HG03097 (cell line): ENCODE results near the gene MS4A7.

Experiments used
- ATAC-seq: cut with Tn5 transposase; IDR thresholded peaks from one replicate; pipeline ENCODE4 v1.9.1; 2021; ENCODE audit not compliant: unreplicated experiment, low FRiP score

The MS4A7 gene

DNA sequence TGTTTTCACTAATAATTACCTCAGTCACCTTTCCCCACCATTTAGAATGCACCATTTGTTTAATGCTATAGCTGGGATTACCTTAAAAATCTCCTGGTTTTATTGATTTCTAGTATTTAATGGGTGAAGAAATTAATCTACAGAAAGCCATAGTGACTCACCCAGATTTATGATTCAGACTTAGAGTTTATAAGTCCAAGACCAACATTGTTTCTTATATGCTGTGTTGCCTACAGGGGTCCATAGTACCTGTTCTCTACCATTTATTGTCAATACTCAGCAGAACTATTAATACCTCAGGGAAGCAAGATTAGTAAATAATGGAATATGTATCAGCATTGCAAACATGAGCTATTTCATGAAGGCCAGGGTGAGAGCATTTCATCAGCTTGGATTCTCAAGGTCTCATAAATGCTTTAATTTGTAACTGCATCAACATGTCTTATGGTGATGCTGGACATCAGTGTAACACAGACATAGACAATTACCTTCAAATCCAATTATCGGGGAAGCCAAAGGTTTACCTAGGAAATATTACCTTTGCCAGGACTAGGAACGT lies 8.0 kb upstream of the MS4A7 start:
- no peak for ATAC-seq

DNA sequence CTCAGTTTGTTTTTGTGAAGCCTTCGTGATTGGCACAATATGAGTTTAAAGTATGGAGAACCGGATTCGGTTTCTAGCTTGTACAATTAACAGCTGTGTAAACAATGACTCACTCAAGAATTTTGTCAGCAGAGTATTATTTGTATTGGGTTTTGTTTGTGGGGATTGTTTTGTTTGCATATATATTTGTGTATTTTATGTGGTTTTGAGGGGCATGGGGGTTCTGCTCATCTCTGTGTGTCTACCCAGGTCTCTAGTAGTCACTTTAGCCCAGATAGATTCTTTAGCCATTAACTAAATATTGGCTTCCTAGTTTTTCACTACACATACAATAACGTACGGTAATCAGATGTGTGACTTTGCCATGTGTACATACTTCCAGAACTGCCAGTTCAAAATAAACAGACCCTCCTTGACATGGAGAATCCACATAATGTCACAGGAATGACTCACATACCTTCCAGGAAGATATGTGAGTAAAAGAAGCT lies 7.5 kb upstream of the MS4A7 start:
- ATAC-seq, result no peak

DNA sequence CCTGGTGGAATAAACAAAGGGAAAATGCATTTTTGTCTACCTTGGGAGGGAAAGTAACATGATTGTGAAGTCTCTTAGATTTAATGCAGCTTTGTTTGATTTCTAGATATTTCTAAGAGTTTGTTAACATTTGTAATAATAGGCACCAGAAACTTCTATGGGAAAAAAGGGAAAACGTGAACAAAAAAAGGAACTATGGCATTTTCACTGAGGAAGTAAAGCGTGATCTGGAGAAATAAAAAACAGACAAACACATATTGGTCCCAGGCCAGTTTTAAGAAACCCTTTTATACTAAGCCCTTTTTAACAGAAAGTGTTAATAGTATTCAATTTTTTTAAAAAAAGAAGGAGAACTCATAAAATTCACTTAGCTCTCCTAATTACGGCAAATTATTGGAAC lies 6.9 kb upstream of the MS4A7 start:
- ATAC-seq, result no peak

DNA sequence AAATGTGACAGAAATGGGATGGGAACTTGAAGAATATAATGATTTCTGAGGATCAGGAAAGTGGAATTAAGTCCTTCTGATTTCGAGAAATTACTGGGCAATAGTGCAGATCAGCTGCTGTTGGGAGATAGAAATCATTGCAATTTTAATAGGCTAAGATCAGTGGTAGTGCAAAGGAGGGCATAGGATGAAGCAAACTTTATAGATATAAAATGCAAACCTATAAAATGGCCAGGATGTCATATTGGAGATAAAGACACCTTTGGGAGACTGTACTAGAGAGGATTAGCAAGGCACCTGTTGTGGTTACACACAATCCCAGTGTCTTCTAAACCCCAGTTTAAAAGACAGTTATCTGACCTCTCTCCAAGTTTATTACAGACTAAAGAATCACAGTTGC lies 6.5 kb upstream of the MS4A7 start:
- ATAC-seq, result no peak

DNA sequence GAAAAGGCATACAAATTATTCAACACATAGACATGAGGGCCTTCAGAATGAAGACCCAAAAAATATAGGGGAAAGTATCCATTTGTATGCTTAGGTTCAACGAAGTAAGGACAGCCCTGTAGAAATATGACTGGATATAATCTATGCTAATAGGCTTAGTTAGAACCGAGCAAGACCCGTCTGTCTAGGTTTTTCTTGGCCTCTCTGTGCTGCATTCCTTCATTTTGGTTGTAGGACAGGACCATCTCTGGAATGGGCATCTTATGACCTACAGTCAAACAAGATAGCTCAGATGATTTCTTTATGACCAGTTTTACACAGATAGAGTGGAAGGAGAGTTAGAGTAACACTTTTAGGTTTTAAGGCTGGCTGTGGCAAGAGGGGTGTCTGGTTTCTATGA lies 5.6 kb upstream of the MS4A7 start:
- ATAC-seq, result no peak

DNA sequence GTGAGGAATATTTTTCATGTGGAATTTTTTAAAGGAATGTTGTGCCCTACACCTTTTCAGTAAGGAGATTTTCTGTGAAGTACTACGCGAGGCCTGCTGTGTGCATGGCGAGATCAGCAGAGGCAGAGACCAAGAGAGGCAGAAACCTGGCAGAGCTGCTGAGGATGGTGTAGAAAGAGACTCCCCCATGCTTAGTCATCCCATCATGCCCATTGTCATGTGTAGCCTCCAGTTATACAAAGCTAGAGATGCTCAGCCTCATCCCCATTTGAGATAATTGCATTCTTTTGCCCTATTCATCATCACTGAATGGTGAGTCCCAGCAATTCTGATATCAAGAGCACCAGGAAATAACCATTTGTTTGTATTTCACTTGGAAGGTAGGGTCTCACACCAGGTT lies 3.0 kb upstream of the MS4A7 start:
- ATAC-seq, result no peak

DNA sequence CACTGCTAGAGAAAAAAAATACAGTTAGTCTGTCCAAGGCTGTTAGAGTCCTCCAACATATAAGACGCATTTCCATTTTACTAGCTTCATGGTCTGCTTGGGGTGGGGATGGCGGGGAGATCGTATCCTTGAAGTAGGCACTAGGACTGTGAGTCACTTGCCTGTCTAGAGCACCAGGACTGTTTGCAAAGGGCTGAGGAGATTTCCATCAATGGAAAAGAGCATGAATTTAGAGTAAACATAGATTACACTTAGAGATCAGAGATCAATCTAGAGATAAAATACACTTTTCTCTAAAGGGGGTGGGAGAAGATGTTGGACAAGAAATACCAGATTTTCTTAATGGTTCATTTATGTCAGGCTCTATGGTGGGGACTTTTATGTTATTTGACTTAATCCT lies 1.7 kb upstream of the MS4A7 start:
- no peak for ATAC-seq

DNA sequence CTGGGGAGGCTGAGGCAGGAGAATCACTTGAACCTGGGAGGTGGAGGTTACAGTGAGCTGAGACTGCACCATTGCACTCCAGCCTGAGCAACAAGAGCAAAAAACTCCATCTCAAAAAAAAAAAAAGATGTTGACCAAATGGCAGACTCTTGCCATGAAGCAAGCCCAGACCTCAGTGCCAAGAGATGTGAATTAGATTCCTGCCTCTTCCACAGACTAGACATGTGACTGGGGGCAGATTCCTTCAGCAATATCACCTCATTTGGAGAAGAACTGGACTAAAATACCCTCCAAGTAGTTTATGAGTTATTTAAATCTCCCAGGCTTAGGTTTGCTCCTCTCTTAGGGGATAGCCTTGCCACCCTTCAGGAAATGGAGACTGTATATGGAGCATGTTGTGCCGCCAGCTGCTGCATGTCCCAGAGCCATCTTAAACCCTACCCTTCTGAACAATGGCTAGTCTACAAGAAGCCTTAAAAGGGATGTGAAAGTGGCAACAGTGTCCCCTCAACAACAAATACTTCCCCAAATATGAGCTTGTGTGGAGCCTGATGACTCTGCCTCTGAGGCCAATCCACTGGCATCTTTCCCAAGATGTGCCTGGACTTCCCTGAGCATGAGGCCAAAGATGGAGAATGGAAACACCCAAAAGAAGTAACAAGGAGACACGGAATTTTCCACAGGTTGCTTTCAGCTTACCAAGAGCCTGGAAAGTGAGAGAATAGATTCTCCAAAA lies 763 bp upstream of the MS4A7 start:
- no peak for ATAC-seq

DNA sequence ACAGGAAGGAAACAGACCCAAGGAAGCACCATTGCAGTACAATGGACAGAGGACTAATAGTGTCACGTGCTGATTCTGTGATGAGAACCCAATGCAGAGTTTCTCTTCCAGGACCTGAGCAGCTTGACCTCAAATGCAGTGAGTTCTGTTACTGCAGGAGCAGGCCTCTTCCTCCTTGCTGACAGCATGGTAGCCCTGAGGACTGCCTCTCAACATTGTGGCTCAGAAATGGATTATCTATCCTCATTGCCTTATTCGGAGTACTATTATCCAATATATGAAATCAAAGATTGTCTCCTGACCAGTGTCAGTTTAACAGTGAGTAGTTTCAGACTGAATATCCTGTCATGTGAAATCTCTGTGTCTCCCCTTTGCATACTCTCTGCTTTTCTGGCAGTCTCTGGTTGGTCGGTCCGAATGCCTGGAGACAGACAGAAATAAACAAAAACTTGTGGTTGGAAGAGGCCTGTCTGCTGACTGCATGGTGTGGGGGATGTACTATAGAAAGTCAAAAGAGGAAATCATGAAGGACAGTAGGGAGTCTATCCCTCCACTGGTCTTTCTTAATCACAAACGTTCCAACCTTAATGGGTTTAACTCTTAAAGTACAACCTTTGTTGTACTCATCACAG lies 11.1 kb downstream of the MS4A7 start:
- ATAC-seq, result peak; percentile 82

DNA sequence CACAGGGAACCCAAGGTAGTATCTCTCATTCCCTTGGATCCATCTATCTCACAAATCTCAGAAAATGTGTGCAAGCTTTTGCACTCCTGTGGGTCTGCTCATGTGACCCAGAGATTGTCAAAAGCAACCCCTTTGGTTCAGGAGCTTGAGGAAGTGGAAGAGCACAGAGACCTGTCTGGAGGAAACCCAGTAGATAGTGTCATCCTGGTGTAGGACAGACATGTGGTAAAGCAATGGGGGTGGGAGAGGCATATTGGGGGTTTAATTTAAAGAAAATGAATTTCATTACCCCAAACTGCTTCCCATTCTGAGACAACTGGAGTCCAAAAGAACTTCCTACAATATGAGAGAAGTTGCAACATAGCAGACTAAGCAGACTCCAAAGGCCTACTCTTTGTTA lies 12.1 kb downstream of the MS4A7 start:
- ATAC-seq, result no peak

DNA sequence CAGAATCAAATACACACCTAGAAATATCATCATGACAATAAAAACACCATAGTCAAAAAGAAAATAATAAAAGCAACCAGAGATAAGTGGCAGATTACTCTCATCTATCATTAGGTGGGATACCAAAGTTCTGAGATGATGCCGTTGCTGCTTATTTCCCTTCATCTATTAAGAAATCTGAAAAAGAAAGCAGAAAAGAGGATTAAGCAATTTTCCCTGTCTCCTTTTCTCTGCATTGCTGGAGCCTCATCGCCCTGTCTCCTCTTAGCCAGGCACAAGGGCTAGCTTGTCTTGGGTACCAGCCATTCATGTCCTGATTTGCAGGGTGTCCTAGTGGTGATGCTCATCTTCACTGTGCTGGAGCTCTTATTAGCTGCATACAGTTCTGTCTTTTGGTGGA lies 14.0 kb downstream of the MS4A7 start:
- ATAC-seq, result no peak

DNA sequence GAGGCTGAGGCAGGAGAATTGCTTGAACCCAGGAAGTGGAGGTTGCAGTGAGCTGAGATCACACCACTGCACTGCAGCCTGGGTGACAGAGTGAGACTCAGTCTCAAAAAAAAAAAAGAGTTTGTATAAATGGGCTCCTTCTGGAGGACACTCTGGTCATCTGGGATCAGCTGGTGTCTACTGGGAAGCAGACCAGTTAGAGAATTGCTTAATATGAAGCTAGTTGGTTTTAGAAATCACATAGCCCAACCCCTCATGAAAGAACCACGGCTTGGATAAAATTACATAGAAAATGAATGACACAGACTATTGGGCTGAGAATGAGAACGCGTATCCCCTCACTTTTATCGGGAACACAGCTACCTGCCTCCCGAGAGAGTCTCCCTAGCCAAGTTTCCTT lies 14.7 kb downstream of the MS4A7 start:
- ATAC-seq, result no peak

DNA sequence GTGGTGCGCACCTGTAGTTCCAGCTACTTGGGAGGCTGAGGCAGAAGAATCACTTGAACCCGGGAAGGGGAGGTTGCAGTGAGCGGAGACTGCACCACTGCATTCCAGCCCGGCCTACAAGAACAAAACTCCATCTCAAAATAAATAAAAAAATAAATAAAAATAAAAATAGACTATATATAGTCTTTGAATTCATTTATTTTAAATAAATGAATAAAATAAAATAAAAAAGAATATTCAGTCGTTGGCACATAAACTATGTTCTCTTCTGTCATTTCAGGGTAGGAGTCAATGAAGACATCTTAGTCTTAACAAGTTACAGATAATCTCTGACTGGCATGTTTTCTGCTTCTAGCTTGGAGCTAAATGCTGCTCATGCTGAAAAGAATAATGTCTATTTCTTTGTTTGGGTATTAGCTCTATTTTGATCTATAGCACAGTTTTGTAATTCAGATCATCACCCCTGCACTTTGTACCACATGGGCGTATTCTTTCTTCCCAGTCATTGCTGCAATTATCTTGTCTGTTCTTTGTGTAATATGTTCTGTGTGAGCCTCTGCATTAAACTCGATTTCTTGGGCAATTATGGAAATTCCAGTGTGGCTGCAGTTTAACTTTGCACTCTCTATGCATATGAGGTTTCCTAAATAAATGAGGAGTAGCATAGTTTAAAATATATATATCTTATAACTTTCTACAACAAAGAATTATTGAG lies 16.5 kb downstream of the MS4A7 start:
- ATAC-seq, result no peak

DNA sequence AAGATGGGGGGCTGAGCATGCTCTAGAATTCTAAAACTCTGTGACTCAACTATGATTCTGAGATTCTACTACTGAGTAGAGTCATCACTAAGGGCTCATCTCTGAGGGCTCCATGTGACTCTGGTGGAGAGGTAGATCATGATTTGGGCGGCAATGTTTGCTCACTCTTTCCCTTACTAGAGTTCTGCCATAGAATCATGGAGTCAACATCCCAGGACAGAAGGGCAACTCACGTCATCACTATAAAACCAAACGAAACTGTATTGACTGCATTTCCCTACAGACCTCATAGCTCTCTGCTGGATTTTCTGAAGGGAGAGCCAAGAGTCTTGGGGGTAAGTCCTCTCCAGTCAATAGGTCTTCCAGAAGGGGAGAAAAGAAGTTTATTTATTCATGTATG lies 18.1 kb downstream of the MS4A7 start, which contains the start of gene MS4A14:
Gene MS4A14, plus strand, starts transcription at position 78 of the 400 bp plus-strand sequence. Its CDS starts 120 bp downstream, at position 198.
- no peak for ATAC-seq

DNA sequence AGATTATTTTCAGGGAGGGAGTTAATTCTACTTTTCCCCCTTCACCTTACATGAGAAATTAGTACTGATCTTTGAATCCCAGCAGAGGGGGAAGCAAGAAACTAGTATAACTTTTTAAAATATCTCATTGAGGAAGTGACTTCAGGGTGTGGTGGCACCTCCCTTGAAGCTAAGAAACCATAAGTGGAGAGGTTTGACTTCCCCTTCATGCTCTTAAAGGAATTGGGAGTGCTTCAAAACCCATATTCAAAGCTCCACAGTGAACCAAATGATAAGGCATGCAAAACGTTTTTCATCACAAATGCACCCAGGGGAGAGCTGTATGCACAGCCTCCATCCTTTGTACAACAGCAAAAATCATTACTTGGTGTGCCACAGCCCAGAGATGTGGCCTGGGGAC lies 18.5 kb downstream of the MS4A7 start:
- ATAC-seq, result no peak

DNA sequence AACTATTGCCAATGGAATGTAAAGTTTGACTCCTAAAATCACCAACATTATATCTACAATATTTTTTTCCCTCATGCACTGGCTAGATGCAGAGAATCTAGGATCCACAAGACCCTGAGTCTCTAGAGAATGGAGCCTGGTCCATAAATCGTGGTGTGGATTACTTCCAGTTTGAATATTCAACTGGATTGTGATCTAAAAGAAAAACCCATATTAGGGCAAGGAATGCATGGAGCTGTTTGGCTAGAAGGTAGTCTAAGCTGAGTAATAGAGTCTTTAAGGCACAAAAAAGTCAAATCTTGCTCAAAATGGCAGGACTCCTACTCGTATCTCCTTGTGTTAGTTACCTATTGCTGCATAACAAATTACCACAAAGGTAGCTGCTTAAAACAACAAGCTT lies 41.7 kb downstream of the MS4A7 start:
- no peak for ATAC-seq

DNA sequence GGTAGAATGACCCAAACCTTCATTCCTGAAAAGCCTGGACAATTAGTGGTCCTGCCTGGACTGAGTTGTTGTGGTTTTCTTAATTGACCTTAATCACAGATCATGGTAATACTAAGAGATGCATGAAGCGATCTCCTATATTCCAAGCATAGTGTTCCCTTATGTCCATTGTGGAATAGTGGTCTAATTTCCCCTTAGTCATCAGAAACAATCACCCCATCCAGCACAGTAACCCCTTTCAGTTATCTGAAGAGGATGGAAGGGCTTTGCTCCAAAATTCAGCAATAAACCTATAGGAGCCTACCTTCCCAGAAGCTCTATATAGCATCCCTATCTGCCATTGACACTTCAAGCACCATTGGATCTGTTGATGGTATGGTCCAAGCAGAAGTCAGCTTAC lies 44.3 kb downstream of the MS4A7 start:
- no peak for ATAC-seq

DNA sequence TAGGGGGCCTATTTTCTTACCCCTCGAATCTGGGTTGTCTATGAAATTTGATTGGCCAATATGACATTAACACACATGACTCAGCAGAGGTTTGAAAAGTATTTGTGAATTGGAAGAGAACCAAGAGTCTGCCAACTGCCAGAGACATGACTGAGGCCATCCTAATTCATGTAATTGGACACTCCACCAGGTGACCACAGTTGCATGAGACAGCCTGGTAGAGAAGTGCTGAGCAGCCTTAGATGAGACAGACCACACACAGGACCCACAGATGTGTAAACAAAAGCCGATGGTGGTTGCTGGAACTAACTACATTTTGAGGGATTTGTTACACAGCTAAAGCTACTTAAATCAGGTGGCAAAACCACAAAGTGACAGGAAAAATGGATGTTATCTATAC lies 50.2 kb downstream of the MS4A7 start:
- ATAC-seq, result no peak

DNA sequence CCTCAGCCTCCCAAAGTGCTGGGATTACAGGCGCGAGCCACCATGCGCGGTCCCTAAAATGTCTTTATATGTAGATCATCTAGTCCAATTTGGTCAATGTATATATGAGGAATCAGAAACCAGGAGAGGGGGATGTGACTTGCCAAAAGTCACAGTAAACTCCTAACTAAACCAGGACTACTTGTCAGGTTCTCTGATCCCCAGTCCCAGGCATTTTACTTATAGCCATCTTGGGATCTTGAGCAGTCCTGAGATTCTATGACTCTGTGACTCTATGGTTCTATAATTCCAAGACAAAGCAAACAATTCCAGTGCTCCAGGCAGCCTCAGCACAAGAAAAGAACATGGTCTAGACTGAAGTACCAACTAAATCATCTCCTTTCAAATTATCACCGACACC lies 50.9 kb downstream of the MS4A7 start, which contains the start of gene MS4A5:
Gene MS4A5, plus strand, starts transcription at position 301 of the 400 bp plus-strand sequence. CDS start 103 bp downstream, outside the sequence.
- no peak for ATAC-seq

DNA sequence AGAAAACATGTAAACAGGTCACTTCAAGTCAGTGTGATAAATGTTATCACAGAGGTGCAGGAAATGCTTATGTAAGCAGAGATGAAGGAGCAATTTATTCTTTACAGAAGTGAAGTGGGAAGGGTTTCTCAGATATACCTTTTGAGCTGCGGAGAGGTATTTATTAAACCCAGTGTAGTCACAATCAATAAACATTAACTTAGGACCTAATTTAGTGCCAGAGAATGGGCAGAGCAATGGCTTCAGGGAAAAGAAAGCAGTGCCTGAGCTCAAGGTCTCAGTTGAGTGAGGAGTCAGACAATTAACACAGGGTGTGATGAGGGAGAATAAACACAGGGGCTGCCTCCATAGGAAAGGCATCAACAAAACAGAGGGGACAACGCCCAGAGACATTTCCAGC lies 52.9 kb downstream of the MS4A7 start:
- ATAC-seq, result no peak

DNA sequence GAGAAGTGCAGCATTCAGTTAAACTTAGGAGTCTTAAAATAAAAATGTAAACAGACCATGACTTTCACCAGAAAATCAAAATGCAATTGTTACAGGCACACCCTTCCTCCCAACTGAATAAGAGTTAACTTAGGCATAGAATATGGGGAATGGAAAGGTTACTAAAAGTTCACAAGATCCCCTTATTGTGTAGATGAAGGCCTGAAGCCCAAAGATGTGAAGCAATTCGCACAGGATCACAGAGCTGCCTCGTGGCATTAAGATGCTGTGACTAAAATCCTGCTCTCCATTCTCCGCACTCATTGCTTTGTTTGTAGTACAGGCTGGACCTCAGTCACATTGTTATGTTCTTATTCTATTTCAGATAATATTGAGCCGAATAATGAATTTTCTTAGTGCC lies 55.1 kb downstream of the MS4A7 start:
- ATAC-seq, result no peak
